ENCODE data around the gene CPE.

The CPE gene

GRCh38 chr4:165539801-165540200 lies 161.0 kb downstream of the CPE start:
- DNase-seq (ENCODE audit: low read depth), result no peak
- Histone ChIP-seq H3K36me3 (ENCODE audit: control insufficient read depth, insufficient read depth, low read length, severe bottlenecking) (no peaks in the 10 kb centered on the region), H3K4me1 (ENCODE audit: control insufficient read depth, insufficient read depth, low read length) (no peaks in the 10 kb centered on the region), H3K4me3 (ENCODE audit: low read length) (no peak overlapping the region), H3K9ac (ENCODE audit: low read length) (no peak overlapping the region), H3K27me3 (replicated peaks; ENCODE audit: control insufficient read depth, insufficient read depth, low read length) (no peaks in the 10 kb centered on the region), H3K9me3 (ENCODE audit: control insufficient read depth, low read length) (no peaks in the 10 kb centered on the region)

GRCh38 chr4:165540206-165540830 lies 161.5 kb downstream of the CPE start:
- no peaks in the 10 kb centered on the region for H3K4me1 ChIP-seq (ENCODE audit: control insufficient read depth, insufficient read depth, low read length)
- no peak for DNase-seq (ENCODE audit: low read depth)
- H3K27me3 ChIP-seq (replicated peaks; ENCODE audit: control insufficient read depth, insufficient read depth, low read length), result no peaks in the 10 kb centered on the region
- H3K4me3 ChIP-seq (ENCODE audit: low read length), result no peak overlapping the region
- no peaks in the 10 kb centered on the region for H3K36me3 ChIP-seq (ENCODE audit: control insufficient read depth, insufficient read depth, low read length, severe bottlenecking)
- H3K9me3 ChIP-seq (ENCODE audit: control insufficient read depth, low read length), result no peaks in the 10 kb centered on the region
- no peak overlapping the region for H3K9ac ChIP-seq (ENCODE audit: low read length)

- Histone ChIP-seq H3K4me3 (ENCODE audit: low read length) (no peak overlapping the region), H3K9ac (ENCODE audit: low read length) (no peak overlapping the region), H3K27me3 (replicated peaks; ENCODE audit: control insufficient read depth, insufficient read depth, low read length) (no peaks in the 10 kb centered on the region), H3K9me3 (ENCODE audit: control insufficient read depth, low read length) (no peaks in the 10 kb centered on the region), H3K4me1 (ENCODE audit: control insufficient read depth, insufficient read depth, low read length) (no peaks in the 10 kb centered on the region), H3K36me3 (ENCODE audit: control insufficient read depth, insufficient read depth, low read length, severe bottlenecking) (no peaks in the 10 kb centered on the region)
- DNase-seq (ENCODE audit: low read depth), result no peak
Observed at GRCh38 chr4:165541851-165542459, 163.1 kb downstream of the CPE start.

GRCh38 chr4:165542476-165542875 lies 163.7 kb downstream of the CPE start:
- Histone ChIP-seq H3K36me3 (ENCODE audit: control insufficient read depth, insufficient read depth, low read length, severe bottlenecking) (no peaks in the 10 kb centered on the region), H3K4me3 (ENCODE audit: low read length) (no peak overlapping the region), H3K9me3 (ENCODE audit: control insufficient read depth, low read length) (no peaks in the 10 kb centered on the region), H3K27me3 (replicated peaks; ENCODE audit: control insufficient read depth, insufficient read depth, low read length) (no peaks in the 10 kb centered on the region), H3K9ac (ENCODE audit: low read length) (no peak overlapping the region), H3K4me1 (ENCODE audit: control insufficient read depth, insufficient read depth, low read length) (no peaks in the 10 kb centered on the region)
- DNase-seq (ENCODE audit: low read depth), result no peak

Data from adipocyte (in vitro differentiated cells).